ENCODE measurements around the gene STAT5B.

GRCh38 chr17:42248351-42249179 is 27.6 kb downstream of the STAT5B start:
- TF ChIP-seq EZH2phosphoT487 (IDR thresholded peaks at IDR 0.05; ENCODE audit: low read length) (no peak), CTCF (IDR thresholded peaks at IDR 0.05; ENCODE audit: low read length) (no peak), EZH2 (optimal IDR thresholded peaks at IDR 0.05; ENCODE audit: low read depth, low read length) (no peak)

All from MM.1S (cell line).